ENCODE data around the gene MRFAP1.

DNA sequence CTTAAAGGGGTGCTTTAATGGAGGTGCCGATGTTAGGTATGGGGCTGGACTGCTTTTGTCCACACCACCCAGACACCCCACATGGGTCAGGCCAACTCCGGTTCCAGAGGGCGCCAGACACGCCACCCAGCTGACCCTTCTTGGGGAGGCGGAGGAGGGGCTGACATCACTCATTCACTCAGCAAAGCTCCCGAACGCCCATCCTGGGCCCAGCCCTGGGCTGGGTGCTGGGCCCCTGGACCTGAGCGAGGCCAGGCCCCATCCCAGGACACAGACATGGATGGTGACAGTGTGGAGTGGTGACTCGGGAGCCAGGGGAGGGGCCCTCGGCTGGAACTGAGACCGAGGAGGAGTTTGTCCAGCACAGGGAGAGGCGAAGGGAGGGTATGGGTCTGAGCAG, 37.4 kb upstream of the MRFAP1 start:
- TF ChIP-seq CTCF (IDR thresholded peaks at IDR 0.05 in 8 of 11, conservative IDR thresholded peaks at IDR 0.05 in 3 of 11) (no peak), POLR2A (IDR thresholded peaks at IDR 0.05) (no peak)
